Measurements from ENCODE around the gene ANKS3.

Gene ANKS3

DNA sequence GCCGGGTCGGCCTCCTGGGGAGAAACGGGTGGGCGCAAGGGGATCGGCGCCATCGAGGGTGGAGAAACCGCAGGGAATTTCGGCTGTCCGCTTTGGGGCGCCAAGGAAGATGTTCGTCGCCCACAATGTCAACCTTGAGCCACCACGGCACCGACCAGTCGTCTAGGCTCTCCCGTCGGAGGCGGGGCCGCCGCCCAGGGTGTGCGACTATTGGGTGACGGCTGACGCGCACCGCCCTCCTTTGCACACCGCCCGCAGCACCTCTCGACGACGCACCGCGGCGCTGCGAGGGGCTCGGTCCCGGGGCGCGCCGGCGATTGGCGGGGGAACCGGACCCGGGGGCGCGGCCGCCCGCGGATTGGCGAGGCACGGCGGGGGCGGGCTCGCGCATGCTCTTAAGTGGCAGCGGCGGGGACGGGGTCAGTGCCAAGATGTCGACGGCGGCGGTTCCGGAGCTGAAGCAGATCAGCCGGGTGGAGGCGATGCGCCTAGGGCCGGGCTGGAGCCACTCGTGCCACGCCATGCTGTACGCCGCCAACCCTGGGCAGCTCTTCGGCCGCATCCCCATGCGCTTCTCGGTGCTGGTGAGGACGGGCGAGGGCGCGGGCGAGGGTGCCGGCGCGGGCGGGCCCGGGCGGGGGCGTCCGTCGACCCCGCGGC, 40.6 kb downstream of the ANKS3 start, which contains the start of gene NUDT16L1:
TSS of gene NUDT16L1 (plus strand) at position 267 of the 660 bp plus-strand sequence. CDS start at position 432, 165 bp downstream.
- Histone ChIP-seq H3K36me3 (ENCODE audit: control insufficient read depth in 4 of 4, insufficient read depth in 4 of 4, low read length in 3 of 4) (peaks cover 5 to 54% (median 34%) of the 10 kb centered on the region in 4 experiments), H3K4me1 (ENCODE audit: control extremely low read depth in 1 of 4, control insufficient read depth in 4 of 4, insufficient read depth in 4 of 4, low read length in 3 of 4) (peaks cover 0 to 22% (median 19%) of the 10 kb centered on the region in 4 experiments)
- CTCF ChIA-PET = no interaction called here

DNA sequence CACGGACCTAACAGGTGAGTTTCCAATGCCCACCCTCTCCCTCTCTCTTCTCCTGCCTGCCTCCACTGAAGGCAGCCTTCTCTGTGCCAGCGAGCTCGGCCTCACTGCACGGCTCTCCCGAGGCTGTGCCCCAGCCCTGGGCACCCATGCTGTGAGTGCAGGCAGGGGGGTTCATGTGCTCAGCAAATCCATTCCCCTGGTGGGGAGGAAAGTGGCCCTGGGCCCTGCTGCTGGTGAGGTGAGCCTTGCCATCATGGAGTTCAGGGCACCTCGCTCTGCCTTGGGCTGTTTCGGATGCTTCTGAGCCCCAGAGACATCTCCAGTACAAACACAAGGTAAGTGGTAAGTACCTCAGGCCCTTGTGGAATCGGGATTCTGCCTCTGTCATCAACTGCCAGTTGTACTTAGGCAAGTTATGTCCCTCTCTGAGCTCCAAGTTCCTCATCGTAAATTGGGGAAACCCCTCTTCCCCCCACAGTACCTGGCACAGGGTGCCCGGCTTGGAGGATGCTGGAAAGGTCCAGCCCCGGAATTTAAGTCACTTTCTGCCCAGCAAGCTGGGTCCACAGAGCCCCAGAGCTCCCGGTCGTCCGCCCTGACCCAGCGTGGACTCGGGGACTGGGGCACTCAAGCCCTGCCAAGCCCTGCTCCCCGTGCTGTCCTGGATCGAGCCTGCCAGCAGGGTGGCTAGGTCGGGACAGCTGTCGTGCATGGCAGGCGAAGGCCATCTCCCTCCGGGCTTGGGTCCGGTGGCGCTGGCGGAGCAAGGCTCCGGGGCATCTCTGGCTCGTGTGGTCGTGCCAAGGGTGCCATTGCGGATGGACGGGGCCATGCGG, 41.4 kb downstream of the ANKS3 start:
- Histone ChIP-seq H3K27ac (ENCODE audit: insufficient read depth in 1 of 2, low read depth in 1 of 2, low read length in 2 of 2, poor library complexity in 1 of 2, severe bottlenecking in 2 of 2) (no peak overlapping the region), H3K27me3 (replicated peaks in 2 of 5; ENCODE audit: control insufficient read depth in 4 of 5, insufficient read depth in 5 of 5, low read length in 4 of 5) (no peaks in the 10 kb centered on the region), H3K36me3 (ENCODE audit: control insufficient read depth in 4 of 4, insufficient read depth in 4 of 4, low read length in 3 of 4) (peaks cover 5 to 55% (median 37%) of the 10 kb centered on the region in 4 experiments), H3K4me1 (ENCODE audit: control extremely low read depth in 1 of 4, control insufficient read depth in 4 of 4, insufficient read depth in 4 of 4, low read length in 3 of 4) (peaks cover 0 to 22% (median 19%) of the 10 kb centered on the region in 4 experiments), H3K4me3 (ENCODE audit: control insufficient read depth in 1 of 7, extremely low read depth in 1 of 7, insufficient read depth in 4 of 7, low read depth in 2 of 7, low read length in 6 of 7) (peak overlapping the region; percentile 51 to 95 (median 85)), H3K9me3 (ENCODE audit: control extremely low read depth in 1 of 5, control insufficient read depth in 4 of 5, insufficient read depth in 2 of 5, low read depth in 1 of 5, low read length in 4 of 5) (no peaks in the 10 kb centered on the region)
- CTCF ChIA-PET = interaction anchor here (1.4 kb wide), 1 partner anchor 263 kb away, joined by 3 read pairs; no protein-coding TSS in a partner anchor
- POLR2A ChIA-PET = no interaction called here
- WGBS (ENCODE audit: insufficient coverage) = 17% methylated on average over 27 of the region's 31 CpGs
- DNase-seq = peak in 2 of 3 donors; percentile 76 to 79

More for the DNA sequence above, 40.6 kb downstream of the ANKS3 start, which contains the start of gene NUDT16L1:
- Histone ChIP-seq H3K4me3 (ENCODE audit: control insufficient read depth in 1 of 7, extremely low read depth in 1 of 7, insufficient read depth in 4 of 7, low read depth in 2 of 7, low read length in 6 of 7) (peak within 1 kb of the TSS; percentile 76 to 95 (median 85)), H3K27me3 (replicated peaks in 2 of 5; ENCODE audit: control insufficient read depth in 4 of 5, insufficient read depth in 5 of 5, low read length in 4 of 5) (no peaks in the 10 kb centered on the region), H3K9me3 (ENCODE audit: control extremely low read depth in 1 of 5, control insufficient read depth in 4 of 5, insufficient read depth in 2 of 5, low read depth in 1 of 5, low read length in 4 of 5) (no peaks in the 10 kb centered on the region), H3K27ac (ENCODE audit: insufficient read depth in 1 of 2, low read depth in 1 of 2, low read length in 2 of 2, poor library complexity in 1 of 2, severe bottlenecking in 2 of 2) (peak within 1 kb of the TSS in 1 of 2 experiments; percentile 79)
- WGBS (ENCODE audit: insufficient coverage) = 0% methylated on average over 30 of the region's 91 CpGs
- POLR2A ChIA-PET = no interaction called here
- peak; percentile 94 to 97 (median 96) for DNase-seq

DNA sequence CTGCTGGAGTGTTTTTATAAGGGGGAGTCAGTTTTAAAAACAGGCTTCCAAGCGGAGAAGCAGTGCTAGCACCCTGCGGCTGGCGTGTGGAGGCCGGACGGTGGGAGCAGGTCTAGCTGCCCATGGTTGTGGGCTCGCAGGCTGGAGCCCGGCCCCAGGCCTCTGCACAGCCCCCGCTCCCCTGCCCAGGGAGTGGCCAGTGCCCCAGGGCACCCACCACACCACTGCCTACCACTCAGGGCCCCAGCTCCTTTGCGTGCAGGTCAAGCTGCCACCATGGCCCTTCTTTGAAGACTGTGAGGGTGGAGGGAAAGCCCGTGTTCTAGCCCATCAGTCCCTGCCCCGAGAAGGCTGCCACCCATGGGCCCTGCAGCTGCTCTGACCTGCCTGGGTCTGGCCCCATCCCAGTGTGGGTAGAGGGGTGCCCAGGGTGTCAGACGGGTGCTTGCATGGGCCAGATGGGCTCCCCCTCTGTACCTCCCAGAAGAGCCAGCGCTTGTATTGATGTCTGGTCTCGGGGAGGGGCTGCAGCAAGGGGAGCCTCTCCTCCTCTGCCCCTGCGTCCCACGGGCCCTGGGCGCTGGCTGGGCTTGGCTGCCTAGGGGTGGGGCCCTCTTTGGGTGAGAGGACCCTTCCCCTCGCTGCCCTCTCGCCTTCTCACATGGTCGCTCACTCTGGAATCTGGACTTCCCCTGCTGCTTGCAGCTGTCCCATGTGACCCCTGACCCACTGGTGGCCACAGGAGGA, 42.2 kb downstream of the ANKS3 start:
- Histone ChIP-seq H3K27ac (ENCODE audit: insufficient read depth in 1 of 2, low read depth in 1 of 2, low read length in 2 of 2, poor library complexity in 1 of 2, severe bottlenecking in 2 of 2) (no peak overlapping the region), H3K4me1 (ENCODE audit: control extremely low read depth in 1 of 4, control insufficient read depth in 4 of 4, insufficient read depth in 4 of 4, low read length in 3 of 4) (peaks cover 0 to 22% (median 19%) of the 10 kb centered on the region in 4 experiments), H3K9me3 (ENCODE audit: control extremely low read depth in 1 of 5, control insufficient read depth in 4 of 5, insufficient read depth in 2 of 5, low read depth in 1 of 5, low read length in 4 of 5) (no peaks in the 10 kb centered on the region), H3K36me3 (ENCODE audit: control insufficient read depth in 4 of 4, insufficient read depth in 4 of 4, low read length in 3 of 4) (peaks cover 6 to 55% (median 35%) of the 10 kb centered on the region in 4 experiments), H3K4me3 (ENCODE audit: control insufficient read depth in 1 of 7, extremely low read depth in 1 of 7, insufficient read depth in 4 of 7, low read depth in 2 of 7, low read length in 6 of 7) (no peak overlapping the region), H3K27me3 (replicated peaks in 2 of 5; ENCODE audit: control insufficient read depth in 4 of 5, insufficient read depth in 5 of 5, low read length in 4 of 5) (no peaks in the 10 kb centered on the region)
- ChIA-PET POLR2A (no interaction called here), CTCF (interaction anchor here (1.4 kb wide), 1 partner anchor 264 kb away, joined by 3 read pairs; no protein-coding TSS in a partner anchor)
- WGBS (ENCODE audit: insufficient coverage) = 94% methylated on average over 17 of the region's 20 CpGs
- DNase-seq = no peak

DNA sequence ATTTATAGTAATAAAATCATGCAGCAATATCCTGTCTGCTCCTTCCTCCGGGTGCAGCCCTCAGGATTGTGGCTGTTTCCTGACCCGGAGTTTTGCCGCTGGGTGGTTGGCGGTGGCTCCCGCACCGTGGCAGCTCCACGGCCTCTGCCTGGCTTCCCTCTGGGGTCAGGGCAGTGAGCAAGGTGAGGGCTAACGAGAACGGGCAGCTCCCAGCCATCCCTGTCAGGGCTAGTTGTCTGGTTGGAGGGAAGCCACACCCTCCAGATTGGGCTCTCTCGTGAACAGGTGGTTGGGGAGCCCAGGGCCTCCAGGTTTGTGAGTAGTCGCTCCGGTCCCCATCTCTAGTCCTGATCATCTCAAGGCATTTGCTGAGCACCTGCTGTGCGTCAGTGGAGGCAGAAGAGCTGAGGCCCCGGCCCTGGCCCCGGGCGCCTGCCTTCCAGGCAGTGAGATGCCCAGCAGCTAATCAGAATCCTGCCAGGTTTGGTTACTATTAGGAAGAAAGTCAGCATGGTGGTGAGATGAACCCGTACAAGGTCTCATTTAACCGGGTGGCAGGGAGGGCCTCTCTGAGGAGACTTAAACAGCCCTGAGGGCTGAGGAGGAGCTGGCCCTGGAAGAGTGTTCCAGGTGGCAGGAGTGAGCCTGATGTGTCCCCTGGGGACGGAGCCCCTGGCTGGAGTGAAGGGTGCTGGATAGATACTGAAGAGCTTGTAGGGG, 43.0 kb downstream of the ANKS3 start:
- CTCF ChIA-PET = interaction anchor here (1.4 kb wide), 1 partner anchor 265 kb away, joined by 3 read pairs; no protein-coding TSS in a partner anchor

DNA sequence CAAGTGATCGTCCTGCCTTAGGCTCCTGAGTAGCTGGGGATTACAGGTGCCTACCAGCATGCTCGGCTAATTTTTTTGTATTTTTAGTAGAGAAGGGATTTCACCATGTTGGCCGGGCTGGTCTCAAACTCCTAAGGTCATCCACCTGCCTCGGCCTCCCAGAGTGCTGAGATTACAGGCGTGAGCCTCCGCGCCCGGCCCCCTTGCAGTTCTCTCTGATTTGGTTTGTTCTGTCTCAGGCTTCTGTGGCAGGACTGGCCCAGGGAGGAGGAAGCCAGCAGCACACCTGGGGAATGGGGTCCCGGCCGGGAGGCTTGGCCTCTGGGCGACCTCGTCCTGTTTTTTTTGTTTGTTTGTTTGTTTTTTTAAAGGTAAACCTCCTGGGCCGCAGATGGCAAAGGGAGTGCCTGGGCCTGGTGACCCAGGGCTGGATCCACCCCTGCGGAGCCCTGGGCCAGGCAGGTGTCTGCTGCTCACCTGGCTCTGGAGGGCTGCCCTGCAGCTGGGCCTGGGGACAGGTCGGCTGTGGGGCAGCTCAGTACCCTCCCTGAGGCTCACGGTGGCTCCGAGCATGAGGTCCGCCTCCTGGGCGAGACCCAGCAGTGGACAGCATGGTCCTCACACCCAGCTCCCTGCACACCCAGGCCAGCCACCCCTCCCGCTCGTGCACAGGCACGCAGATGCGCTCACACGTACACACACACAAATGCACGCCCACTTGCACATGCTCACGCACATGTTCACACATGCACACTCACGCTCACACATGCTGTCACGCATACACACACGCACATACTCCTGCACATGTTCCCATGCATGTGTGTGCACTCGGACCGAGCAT, 44.0 kb downstream of the ANKS3 start:
- DNase-seq = no peak
- 91% methylated on average over 28 of the region's 31 CpGs for WGBS (ENCODE audit: insufficient coverage)
- CTCF ChIA-PET = no interaction called here
- H3K27me3 ChIP-seq (replicated peaks in 2 of 5; ENCODE audit: control insufficient read depth in 4 of 5, insufficient read depth in 5 of 5, low read length in 4 of 5) = no peaks in the 10 kb centered on the region
- H3K27ac ChIP-seq (ENCODE audit: insufficient read depth in 1 of 2, low read depth in 1 of 2, low read length in 2 of 2, poor library complexity in 1 of 2, severe bottlenecking in 2 of 2) = no peak overlapping the region
- peaks cover 0 to 22% (median 19%) of the 10 kb centered on the region in 4 experiments for H3K4me1 ChIP-seq (ENCODE audit: control extremely low read depth in 1 of 4, control insufficient read depth in 4 of 4, insufficient read depth in 4 of 4, low read length in 3 of 4)
- peaks cover 4 to 55% (median 34%) of the 10 kb centered on the region in 4 experiments for H3K36me3 ChIP-seq (ENCODE audit: control insufficient read depth in 4 of 4, insufficient read depth in 4 of 4, low read length in 3 of 4)
- H3K9me3 ChIP-seq (ENCODE audit: control extremely low read depth in 1 of 5, control insufficient read depth in 4 of 5, insufficient read depth in 2 of 5, low read depth in 1 of 5, low read length in 4 of 5) = no peaks in the 10 kb centered on the region
- POLR2A ChIA-PET = interaction anchor here (0.9 kb wide), 1 partner anchor 28 kb away, joined by 3 read pairs; no protein-coding TSS in a partner anchor
- no peak overlapping the region for H3K4me3 ChIP-seq (ENCODE audit: control insufficient read depth in 1 of 7, extremely low read depth in 1 of 7, insufficient read depth in 4 of 7, low read depth in 2 of 7, low read length in 6 of 7)

More for the DNA sequence above, 43.0 kb downstream of the ANKS3 start:
- POLR2A ChIA-PET = no interaction called here
- Histone ChIP-seq H3K27ac (ENCODE audit: insufficient read depth in 1 of 2, low read depth in 1 of 2, low read length in 2 of 2, poor library complexity in 1 of 2, severe bottlenecking in 2 of 2) (no peak overlapping the region), H3K4me3 (ENCODE audit: control insufficient read depth in 1 of 7, extremely low read depth in 1 of 7, insufficient read depth in 4 of 7, low read depth in 2 of 7, low read length in 6 of 7) (no peak overlapping the region), H3K27me3 (replicated peaks in 2 of 5; ENCODE audit: control insufficient read depth in 4 of 5, insufficient read depth in 5 of 5, low read length in 4 of 5) (no peaks in the 10 kb centered on the region), H3K36me3 (ENCODE audit: control insufficient read depth in 4 of 4, insufficient read depth in 4 of 4, low read length in 3 of 4) (peaks cover 4 to 55% (median 36%) of the 10 kb centered on the region in 4 experiments), H3K9me3 (ENCODE audit: control extremely low read depth in 1 of 5, control insufficient read depth in 4 of 5, insufficient read depth in 2 of 5, low read depth in 1 of 5, low read length in 4 of 5) (no peaks in the 10 kb centered on the region), H3K4me1 (ENCODE audit: control extremely low read depth in 1 of 4, control insufficient read depth in 4 of 4, insufficient read depth in 4 of 4, low read length in 3 of 4) (peaks cover 0 to 22% (median 19%) of the 10 kb centered on the region in 4 experiments)
- WGBS (ENCODE audit: insufficient coverage) = 79% methylated on average over 13 of the region's 19 CpGs
- DNase-seq = no peak

Data from common myeloid progenitor, CD34-positive (primary cell).